GM21526 (cell line): ENCODE measurements around the gene TRIM41.

Experiments used
- ATAC-seq: cut with Tn5 transposase; IDR thresholded peaks from one replicate; pipeline ENCODE4 v1.9.1; 2021; ENCODE audit warnings: moderate library complexity; ENCODE audit not compliant: unreplicated experiment, low FRiP score

Gene TRIM41

GRCh38 chr5:181192337-181193046, 30.6 kb upstream of the TRIM41 start:
- ATAC-seq, result no peak

- ATAC-seq, result no peak
Observed at GRCh38 chr5:181193656-181194055, 29.4 kb upstream of the TRIM41 start.

- ATAC-seq, result no peak
Observed at GRCh38 chr5:181194489-181195248, 28.4 kb upstream of the TRIM41 start.

- no peak for ATAC-seq
Observed at GRCh38 chr5:181195249-181195761, 27.8 kb upstream of the TRIM41 start.

- no peak for ATAC-seq
Observed at GRCh38 chr5:181197326-181197951, 25.6 kb upstream of the TRIM41 start.

- ATAC-seq, result no peak
Observed at GRCh38 chr5:181198106-181198685, 24.9 kb upstream of the TRIM41 start.

GRCh38 chr5:181198905-181199519, 24.1 kb upstream of the TRIM41 start:
- peak; percentile 48 for ATAC-seq

- no peak for ATAC-seq
Observed at GRCh38 chr5:181199881-181200638, 23.0 kb upstream of the TRIM41 start.

GRCh38 chr5:181200816-181201215, 22.3 kb upstream of the TRIM41 start:
- no peak for ATAC-seq

GRCh38 chr5:181203093-181203711, 19.9 kb upstream of the TRIM41 start:
- ATAC-seq, result no peak

GRCh38 chr5:181203777-181204112, 19.3 kb upstream of the TRIM41 start:
- no peak for ATAC-seq

GRCh38 chr5:181204113-181204825, 18.8 kb upstream of the TRIM41 start:
- ATAC-seq, result no peak

GRCh38 chr5:181204826-181205760, 18.0 kb upstream of the TRIM41 start, which contains the start of gene TRIM7:
TSS of gene TRIM7 (minus strand) at chr5:181205196. CDS start at chr5:181205110, 86 bp downstream.
- no peak for ATAC-seq

GRCh38 chr5:181205761-181206649, 17.1 kb upstream of the TRIM41 start:
- ATAC-seq, result no peak

- no peak for ATAC-seq
Observed at GRCh38 chr5:181207214-181207959, 15.7 kb upstream of the TRIM41 start.

- ATAC-seq, result no peak
Observed at GRCh38 chr5:181207960-181208253, 15.2 kb upstream of the TRIM41 start.
